Loucy (cell line): ENCODE results near the gene AP2A1.

Source experiments
- H2AFZ ChIP-seq: fragments of 200-600 bp; sonication (generic); 2 replicates; pipeline ENCODE4 v1.6.0; 2016; ENCODE audit warnings: antibody characterized with exemption, mild to moderate bottlenecking, low read length, moderate library complexity
- H3F3A ChIP-seq: fragments of 200-600 bp; 2 replicates; pipeline ENCODE4 v1.6.0; 2016; ENCODE audit warnings: antibody characterized with exemption, low read depth, mild to moderate bottlenecking
- H3K27me3 ChIP-seq: fragments of 200-600 bp; sonication (generic); 2 replicates; pipeline ENCODE4 v1.6.1; 2014; ENCODE audit warnings: low read length, mild to moderate bottlenecking; ENCODE audit not compliant: insufficient read depth, poor library complexity, severe bottlenecking
- H3K36me3 ChIP-seq: fragments of 200-600 bp; sonication (generic); 2 replicates; pipeline ENCODE4 v1.6.1; 2016; ENCODE audit warnings: low read length; ENCODE audit not compliant: insufficient read depth
- H3K4me1 ChIP-seq: fragments of 200-600 bp; sonication (generic); 2 replicates; pipeline ENCODE4 v1.5.1; 2014; ENCODE audit warnings: low read length, mild to moderate bottlenecking; ENCODE audit not compliant: insufficient read depth, poor library complexity, severe bottlenecking
- H3K4me2 ChIP-seq: fragments of 200-600 bp; sonication (generic); 2 replicates; pipeline ENCODE4 v1.6.0; 2014; ENCODE audit warnings: antibody characterized with exemption, low read length, low read depth, mild to moderate bottlenecking; ENCODE audit not compliant: poor library complexity, severe bottlenecking
- H3K4me3 ChIP-seq: fragments of 200-600 bp; sonication (generic); 2 replicates; pipeline ENCODE4 v1.5.1; 2014; ENCODE audit warnings: low read length, mild to moderate bottlenecking, mixed read lengths; ENCODE audit not compliant: poor library complexity, severe bottlenecking
- H3K79me2 ChIP-seq: fragments of 200-600 bp; sonication (generic); 2 replicates; pipeline ENCODE4 v1.6.1; 2014; ENCODE audit warnings: low read length; ENCODE audit not compliant: insufficient read depth
- H3K9ac ChIP-seq: fragments of 200-600 bp; sonication (generic); 2 replicates; pipeline ENCODE4 v1.6.0; 2014; ENCODE audit warnings: mild to moderate bottlenecking, low read depth, low read length, moderate library complexity; ENCODE audit not compliant: poor library complexity, severe bottlenecking
- H3K9me2 ChIP-seq: fragments of 200-600 bp; sonication (generic); replicated peaks from 2 replicates; pipeline ENCODE4 v1.6.1; 2016; ENCODE audit warnings: low read depth, low read length, mixed read lengths
- H3K9me3 ChIP-seq: fragments of 200-600 bp; sonication (generic); 2 replicates; pipeline ENCODE4 v1.6.1; 2014; ENCODE audit warnings: mild to moderate bottlenecking, antibody characterized with exemption, low read length, low read depth; ENCODE audit not compliant: insufficient read depth
- H4K20me1 ChIP-seq: fragments of 200-600 bp; sonication (generic); 2 replicates; pipeline ENCODE4 v1.6.0; 2014; ENCODE audit warnings: antibody characterized with exemption, low read length, mild to moderate bottlenecking; ENCODE audit not compliant: insufficient read depth, poor library complexity, severe bottlenecking
- EZH2phosphoT487 ChIP-seq: fragments of 200-600 bp; IDR thresholded peaks from 2 replicates; pipeline ENCODE4 v1.6.1; 2018; ENCODE audit warnings: antibody characterized with exemption, mild to moderate bottlenecking, moderate library complexity, borderline replicate concordance
- TF ChIP-seq, protein P1 (sequence below): fragments of 200-600 bp; sonication (generic); conservative IDR thresholded peaks from 2 replicates; pipeline ENCODE4 v1.5.1; 2014; ENCODE audit warnings: mild to moderate bottlenecking, antibody characterized with exemption, low read length

Gene AP2A1

DNA sequence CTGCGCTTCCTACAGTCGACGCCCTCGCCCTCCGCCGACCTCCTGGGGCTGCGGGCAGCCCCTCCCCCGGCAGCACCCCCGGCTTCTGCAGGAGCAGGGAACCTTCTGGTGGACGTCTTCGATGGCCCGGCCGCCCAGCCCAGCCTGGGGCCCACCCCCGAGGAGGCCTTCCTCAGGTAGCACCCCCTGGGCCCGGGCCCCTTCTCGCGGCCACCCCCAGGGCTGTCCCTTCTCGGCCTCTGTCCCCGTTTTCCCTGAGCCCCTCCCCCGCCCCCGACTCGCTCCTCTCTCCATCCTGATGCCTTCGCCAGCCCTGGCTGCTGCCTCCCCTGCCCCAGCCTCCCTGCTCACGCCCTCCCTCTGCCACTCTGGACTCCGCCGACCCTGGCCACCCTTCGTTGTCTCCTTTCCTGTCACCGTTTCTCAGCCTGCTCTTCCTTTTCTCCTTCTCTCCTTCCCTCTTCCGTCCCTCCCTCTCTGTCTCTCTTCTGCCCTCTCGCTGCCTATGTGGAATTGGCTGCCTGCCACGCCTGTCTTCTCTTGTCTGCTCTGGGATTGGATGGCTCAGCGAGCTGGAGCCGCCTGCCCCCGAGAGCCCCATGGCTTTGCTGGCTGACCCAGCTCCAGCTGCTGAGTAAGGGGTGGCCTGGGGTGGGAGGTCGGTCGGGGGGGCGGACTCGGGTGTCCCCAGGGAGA lies 35.3 kb downstream of the AP2A1 start:
- no peak overlapping the region for H2AFZ ChIP-seq
- no peaks in the 10 kb centered on the region for H3K4me1 ChIP-seq
- TF ChIP-seq, protein P1, sequence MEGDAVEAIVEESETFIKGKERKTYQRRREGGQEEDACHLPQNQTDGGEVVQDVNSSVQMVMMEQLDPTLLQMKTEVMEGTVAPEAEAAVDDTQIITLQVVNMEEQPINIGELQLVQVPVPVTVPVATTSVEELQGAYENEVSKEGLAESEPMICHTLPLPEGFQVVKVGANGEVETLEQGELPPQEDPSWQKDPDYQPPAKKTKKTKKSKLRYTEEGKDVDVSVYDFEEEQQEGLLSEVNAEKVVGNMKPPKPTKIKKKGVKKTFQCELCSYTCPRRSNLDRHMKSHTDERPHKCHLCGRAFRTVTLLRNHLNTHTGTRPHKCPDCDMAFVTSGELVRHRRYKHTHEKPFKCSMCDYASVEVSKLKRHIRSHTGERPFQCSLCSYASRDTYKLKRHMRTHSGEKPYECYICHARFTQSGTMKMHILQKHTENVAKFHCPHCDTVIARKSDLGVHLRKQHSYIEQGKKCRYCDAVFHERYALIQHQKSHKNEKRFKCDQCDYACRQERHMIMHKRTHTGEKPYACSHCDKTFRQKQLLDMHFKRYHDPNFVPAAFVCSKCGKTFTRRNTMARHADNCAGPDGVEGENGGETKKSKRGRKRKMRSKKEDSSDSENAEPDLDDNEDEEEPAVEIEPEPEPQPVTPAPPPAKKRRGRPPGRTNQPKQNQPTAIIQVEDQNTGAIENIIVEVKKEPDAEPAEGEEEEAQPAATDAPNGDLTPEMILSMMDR, result no peak
- no peak for TF ChIP-seq EZH2phosphoT487
- H3K79me2 ChIP-seq, result no peaks in the 10 kb centered on the region
- no peaks in the 10 kb centered on the region for H3K27me3 ChIP-seq
- peaks cover 58% of the 10 kb centered on the region; the same call in 1 of the 2 replicates for H3K36me3 ChIP-seq
- H3K9me3 ChIP-seq, result no peaks in the 10 kb centered on the region
- no peak overlapping the region for H3K9ac ChIP-seq
- H4K20me1 ChIP-seq, result no peaks in the 10 kb centered on the region
- no peak overlapping the region for H3K4me3 ChIP-seq
- H3K4me2 ChIP-seq, result no peak overlapping the region
- no peaks in the 10 kb centered on the region for H3F3A ChIP-seq
- no peaks in the 10 kb centered on the region for H3K9me2 ChIP-seq

DNA sequence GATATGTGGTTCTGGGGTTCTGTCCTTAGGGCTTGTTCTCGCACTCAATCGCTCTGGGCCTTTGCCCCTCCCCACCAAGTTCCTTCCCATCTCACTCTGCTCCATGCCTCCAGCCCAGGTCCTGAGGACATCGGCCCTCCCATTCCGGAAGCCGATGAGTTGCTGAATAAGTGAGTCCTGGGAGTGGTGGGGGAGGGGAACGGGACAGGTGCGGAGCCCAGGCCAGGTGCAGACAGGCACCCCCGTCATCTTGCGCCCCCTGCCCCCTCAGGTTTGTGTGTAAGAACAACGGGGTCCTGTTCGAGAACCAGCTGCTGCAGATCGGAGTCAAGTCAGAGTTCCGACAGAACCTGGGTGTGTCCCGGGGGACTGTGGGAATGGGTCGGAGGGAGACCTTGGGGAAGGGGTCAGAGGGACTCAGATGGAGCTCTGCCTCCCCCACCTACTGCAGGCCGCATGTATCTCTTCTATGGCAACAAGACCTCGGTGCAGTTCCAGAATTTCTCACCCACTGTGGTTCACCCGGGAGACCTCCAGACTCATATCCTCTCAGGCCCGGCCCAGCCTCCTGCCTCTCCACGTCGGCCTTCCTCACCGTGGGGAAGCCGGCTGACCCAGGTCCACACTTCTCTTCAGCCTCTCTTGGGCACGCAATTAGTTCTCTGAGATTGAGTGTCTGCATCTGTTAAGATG lies 36.2 kb downstream of the AP2A1 start:
- Histone ChIP-seq H3K4me2 (no peak overlapping the region), H3K9ac (no peak overlapping the region), H2AFZ (no peak overlapping the region), H3K79me2 (no peaks in the 10 kb centered on the region), H3K4me1 (no peaks in the 10 kb centered on the region), H3K9me3 (no peaks in the 10 kb centered on the region), H3K4me3 (no peak overlapping the region), H3K36me3 (peaks cover 54% of the 10 kb centered on the region; the same call in 1 of the 2 replicates), H3F3A (no peaks in the 10 kb centered on the region), H3K9me2 (no peaks in the 10 kb centered on the region), H3K27me3 (no peaks in the 10 kb centered on the region), H4K20me1 (no peaks in the 10 kb centered on the region)
- TF ChIP-seq EZH2phosphoT487, result no peak
- TF ChIP-seq, protein P1, result no peak

DNA sequence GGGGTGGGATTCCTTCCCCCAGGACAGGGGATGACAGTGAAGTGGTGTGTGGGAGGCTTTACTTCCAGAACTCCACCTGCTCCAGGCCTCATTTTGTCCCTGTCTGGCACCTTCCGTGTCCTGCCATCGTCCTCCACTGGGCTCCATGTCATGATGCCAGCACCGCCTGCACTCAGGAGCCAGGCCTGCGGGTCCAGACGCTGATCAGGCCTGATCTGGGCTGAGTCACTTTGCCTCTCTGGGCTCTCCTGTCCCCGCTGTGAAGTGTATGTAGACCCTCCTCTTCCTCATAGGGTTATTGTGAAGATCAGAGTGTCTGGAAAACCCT lies 36.7 kb downstream of the AP2A1 start:
- no peaks in the 10 kb centered on the region for H3K4me1 ChIP-seq

More for the DNA sequence above, 36.7 kb downstream of the AP2A1 start:
- no peaks in the 10 kb centered on the region for H3K27me3 ChIP-seq
- H3K9ac ChIP-seq, result no peak overlapping the region
- H3K36me3 ChIP-seq, result peaks cover 54% of the 10 kb centered on the region; the same call in 1 of the 2 replicates
- no peaks in the 10 kb centered on the region for H3K79me2 ChIP-seq
- H3K9me3 ChIP-seq, result no peaks in the 10 kb centered on the region
- TF ChIP-seq, protein P1, result no peak
- no peak for TF ChIP-seq EZH2phosphoT487
- no peaks in the 10 kb centered on the region for H3F3A ChIP-seq
- no peak overlapping the region for H3K4me2 ChIP-seq
- H4K20me1 ChIP-seq, result no peaks in the 10 kb centered on the region
- no peak overlapping the region for H2AFZ ChIP-seq
- H3K9me2 ChIP-seq, result no peaks in the 10 kb centered on the region
- H3K4me3 ChIP-seq, result no peak overlapping the region
